Liver (tissue), 3 donors: ENCODE results near the gene RAPGEF4.

Source experiments
- FOXA1 ChIP-seq: IDR thresholded peaks from 2 replicates; pipeline ENCODE4 v1.6.1; 2016; ENCODE audit warnings: antibody characterized with exemption
- GABPA ChIP-seq, 2 donors: IDR thresholded peaks in 1 of 2; conservative IDR thresholded peaks in 1 of 2; 2 replicates each; pipeline ENCODE4 v1.6.1; 2016; ENCODE audit warnings: antibody characterized with exemption in 2 of 2, mild to moderate bottlenecking in 1 of 2, moderate library complexity in 1 of 2
- JUND ChIP-seq, 2 donors: IDR thresholded peaks; 2 replicates each; pipeline ENCODE4 v1.6.1; 2016; ENCODE audit warnings: antibody characterized with exemption in 2 of 2
- NR2F2 ChIP-seq: IDR thresholded peaks from 2 replicates; pipeline ENCODE4 v1.6.1; 2016; ENCODE audit warnings: antibody characterized with exemption
- RAD21 ChIP-seq, 2 donors: IDR thresholded peaks; 2 replicates each; pipeline ENCODE4 v1.6.1; 2016; ENCODE audit warnings: antibody characterized with exemption in 2 of 2, mild to moderate bottlenecking in 2 of 2
- SP1 ChIP-seq: IDR thresholded peaks from 2 replicates; pipeline ENCODE4 v1.6.1; 2018; ENCODE audit warnings: antibody characterized with exemption, mild to moderate bottlenecking
- TAF1 ChIP-seq: conservative IDR thresholded peaks from 2 replicates; pipeline ENCODE4 v1.6.1; 2016; ENCODE audit warnings: antibody characterized with exemption, mild to moderate bottlenecking
- YY1 ChIP-seq: IDR thresholded peaks from 2 replicates; pipeline ENCODE4 v1.6.1; 2016; ENCODE audit warnings: antibody characterized with exemption, mild to moderate bottlenecking
- TF ChIP-seq, protein P1 (sequence below): fragments of 150-350 bp; IDR thresholded peaks from 2 replicates; pipeline ENCODE4 v1.5.1; 2017; ENCODE audit warnings: improper control_type of control experiment, low read depth, low read length; ENCODE audit not compliant: missing input control
- TF ChIP-seq, protein P2 (sequence below): IDR thresholded peaks from 2 replicates; pipeline ENCODE4 v1.6.1; 2016; ENCODE audit warnings: antibody characterized with exemption, mild to moderate bottlenecking
- TF ChIP-seq, protein P3 (sequence below): IDR thresholded peaks from 2 replicates; pipeline ENCODE4 v1.6.1; 2016; ENCODE audit warnings: antibody characterized with exemption
- TF ChIP-seq, protein P4 (sequence below): IDR thresholded peaks from 2 replicates; pipeline ENCODE4 v1.6.1; 2016; ENCODE audit warnings: antibody characterized with exemption
- donor health status: healthy.
- donor health status: healthy.

DNA sequence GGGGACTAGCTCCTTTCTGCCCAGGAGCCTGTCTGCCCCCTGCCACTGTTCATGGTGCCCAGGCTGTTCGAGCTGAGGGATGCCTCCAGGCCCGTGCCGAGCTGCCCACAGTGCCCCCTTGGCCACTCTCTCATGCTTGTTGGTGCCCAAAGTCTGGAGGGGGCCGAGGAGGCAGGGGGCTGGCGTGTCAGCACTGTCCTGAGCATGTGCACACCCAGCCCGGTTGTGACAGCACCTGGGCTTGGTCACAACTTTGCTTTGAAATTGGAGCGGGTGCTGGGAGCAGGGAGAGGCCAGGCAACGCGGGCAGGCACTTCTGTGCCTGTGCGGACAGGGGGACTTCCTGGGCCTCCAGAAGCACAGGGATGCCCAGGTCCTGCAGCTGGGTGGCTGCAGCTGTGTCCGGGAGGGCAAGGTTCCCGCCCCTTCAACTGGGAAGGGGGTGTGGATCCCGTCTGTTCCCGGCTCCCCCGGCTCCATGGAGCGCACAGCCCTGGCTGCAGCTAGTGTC lies 22.2 kb upstream of the RAPGEF4 start:
- TF ChIP-seq, protein P1, sequence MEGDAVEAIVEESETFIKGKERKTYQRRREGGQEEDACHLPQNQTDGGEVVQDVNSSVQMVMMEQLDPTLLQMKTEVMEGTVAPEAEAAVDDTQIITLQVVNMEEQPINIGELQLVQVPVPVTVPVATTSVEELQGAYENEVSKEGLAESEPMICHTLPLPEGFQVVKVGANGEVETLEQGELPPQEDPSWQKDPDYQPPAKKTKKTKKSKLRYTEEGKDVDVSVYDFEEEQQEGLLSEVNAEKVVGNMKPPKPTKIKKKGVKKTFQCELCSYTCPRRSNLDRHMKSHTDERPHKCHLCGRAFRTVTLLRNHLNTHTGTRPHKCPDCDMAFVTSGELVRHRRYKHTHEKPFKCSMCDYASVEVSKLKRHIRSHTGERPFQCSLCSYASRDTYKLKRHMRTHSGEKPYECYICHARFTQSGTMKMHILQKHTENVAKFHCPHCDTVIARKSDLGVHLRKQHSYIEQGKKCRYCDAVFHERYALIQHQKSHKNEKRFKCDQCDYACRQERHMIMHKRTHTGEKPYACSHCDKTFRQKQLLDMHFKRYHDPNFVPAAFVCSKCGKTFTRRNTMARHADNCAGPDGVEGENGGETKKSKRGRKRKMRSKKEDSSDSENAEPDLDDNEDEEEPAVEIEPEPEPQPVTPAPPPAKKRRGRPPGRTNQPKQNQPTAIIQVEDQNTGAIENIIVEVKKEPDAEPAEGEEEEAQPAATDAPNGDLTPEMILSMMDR: no peak
- TF ChIP-seq GABPA (IDR thresholded peaks at IDR 0.05 in 1 of 2, conservative IDR thresholded peaks at IDR 0.05 in 1 of 2) (no peak), SP1 (no peak), TAF1 (no peak), YY1 (no peak), NR2F2 (no peak), FOXA1 (no peak), RAD21 (IDR thresholded peaks at IDR 0.05) (no peak), JUND (IDR thresholded peaks at IDR 0.05) (no peak)
- TF ChIP-seq, protein P2, sequence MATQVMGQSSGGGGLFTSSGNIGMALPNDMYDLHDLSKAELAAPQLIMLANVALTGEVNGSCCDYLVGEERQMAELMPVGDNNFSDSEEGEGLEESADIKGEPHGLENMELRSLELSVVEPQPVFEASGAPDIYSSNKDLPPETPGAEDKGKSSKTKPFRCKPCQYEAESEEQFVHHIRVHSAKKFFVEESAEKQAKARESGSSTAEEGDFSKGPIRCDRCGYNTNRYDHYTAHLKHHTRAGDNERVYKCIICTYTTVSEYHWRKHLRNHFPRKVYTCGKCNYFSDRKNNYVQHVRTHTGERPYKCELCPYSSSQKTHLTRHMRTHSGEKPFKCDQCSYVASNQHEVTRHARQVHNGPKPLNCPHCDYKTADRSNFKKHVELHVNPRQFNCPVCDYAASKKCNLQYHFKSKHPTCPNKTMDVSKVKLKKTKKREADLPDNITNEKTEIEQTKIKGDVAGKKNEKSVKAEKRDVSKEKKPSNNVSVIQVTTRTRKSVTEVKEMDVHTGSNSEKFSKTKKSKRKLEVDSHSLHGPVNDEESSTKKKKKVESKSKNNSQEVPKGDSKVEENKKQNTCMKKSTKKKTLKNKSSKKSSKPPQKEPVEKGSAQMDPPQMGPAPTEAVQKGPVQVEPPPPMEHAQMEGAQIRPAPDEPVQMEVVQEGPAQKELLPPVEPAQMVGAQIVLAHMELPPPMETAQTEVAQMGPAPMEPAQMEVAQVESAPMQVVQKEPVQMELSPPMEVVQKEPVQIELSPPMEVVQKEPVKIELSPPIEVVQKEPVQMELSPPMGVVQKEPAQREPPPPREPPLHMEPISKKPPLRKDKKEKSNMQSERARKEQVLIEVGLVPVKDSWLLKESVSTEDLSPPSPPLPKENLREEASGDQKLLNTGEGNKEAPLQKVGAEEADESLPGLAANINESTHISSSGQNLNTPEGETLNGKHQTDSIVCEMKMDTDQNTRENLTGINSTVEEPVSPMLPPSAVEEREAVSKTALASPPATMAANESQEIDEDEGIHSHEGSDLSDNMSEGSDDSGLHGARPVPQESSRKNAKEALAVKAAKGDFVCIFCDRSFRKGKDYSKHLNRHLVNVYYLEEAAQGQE: no peak
- TF ChIP-seq, protein P3, sequence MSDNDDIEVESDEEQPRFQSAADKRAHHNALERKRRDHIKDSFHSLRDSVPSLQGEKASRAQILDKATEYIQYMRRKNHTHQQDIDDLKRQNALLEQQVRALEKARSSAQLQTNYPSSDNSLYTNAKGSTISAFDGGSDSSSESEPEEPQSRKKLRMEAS: no peak
- TF ChIP-seq, protein P4, sequence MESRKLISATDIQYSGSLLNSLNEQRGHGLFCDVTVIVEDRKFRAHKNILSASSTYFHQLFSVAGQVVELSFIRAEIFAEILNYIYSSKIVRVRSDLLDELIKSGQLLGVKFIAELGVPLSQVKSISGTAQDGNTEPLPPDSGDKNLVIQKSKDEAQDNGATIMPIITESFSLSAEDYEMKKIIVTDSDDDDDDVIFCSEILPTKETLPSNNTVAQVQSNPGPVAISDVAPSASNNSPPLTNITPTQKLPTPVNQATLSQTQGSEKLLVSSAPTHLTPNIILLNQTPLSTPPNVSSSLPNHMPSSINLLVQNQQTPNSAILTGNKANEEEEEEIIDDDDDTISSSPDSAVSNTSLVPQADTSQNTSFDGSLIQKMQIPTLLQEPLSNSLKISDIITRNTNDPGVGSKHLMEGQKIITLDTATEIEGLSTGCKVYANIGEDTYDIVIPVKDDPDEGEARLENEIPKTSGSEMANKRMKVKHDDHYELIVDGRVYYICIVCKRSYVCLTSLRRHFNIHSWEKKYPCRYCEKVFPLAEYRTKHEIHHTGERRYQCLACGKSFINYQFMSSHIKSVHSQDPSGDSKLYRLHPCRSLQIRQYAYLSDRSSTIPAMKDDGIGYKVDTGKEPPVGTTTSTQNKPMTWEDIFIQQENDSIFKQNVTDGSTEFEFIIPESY: no peak
